ENCODE results near the gene DYNC2LI1.

GRCh38 chr2:43831543-43832294 lies 57.9 kb downstream of the DYNC2LI1 start:
- TF ChIP-seq EZH2 (optimal IDR thresholded peaks at IDR 0.05; ENCODE audit: low read depth, low read length), result no peak
- no peak for TF ChIP-seq CTCF (IDR thresholded peaks at IDR 0.05; ENCODE audit: low read length)

Data from MM.1S (cell line).